Neural cell (in vitro differentiated cells): Measurements from ENCODE around the gene MGAT4C.

Source experiments
- CTCF ChIP-seq: fragments of 450-650 bp; IDR thresholded peaks from 2 replicates; pipeline ENCODE4 v1.5.1; 2014; ENCODE audit warnings: antibody characterized with exemption, mild to moderate bottlenecking, moderate library complexity; ENCODE audit not compliant: poor library complexity, severe bottlenecking
- EP300 ChIP-seq: fragments of 450-650 bp; conservative IDR thresholded peaks from 2 replicates; pipeline ENCODE4 v1.6.1; 2014; ENCODE audit warnings: antibody characterized with exemption, mild to moderate bottlenecking, moderate library complexity; ENCODE audit not compliant: poor library complexity, severe bottlenecking
- POLR2AphosphoS5 ChIP-seq: IDR thresholded peaks from 2 replicates; pipeline ENCODE4 v1.6.1; 2012
- RAD21 ChIP-seq: fragments of 450-650 bp; conservative IDR thresholded peaks from 2 replicates; pipeline ENCODE4 v1.6.1; 2014; ENCODE audit warnings: antibody characterized with exemption, mild to moderate bottlenecking, moderate library complexity

GRCh38 chr12:86145156-86145555 is 111.0 kb downstream of the MGAT4C start:
- TF ChIP-seq CTCF (no peak), POLR2AphosphoS5 (no peak), EP300 (no peak), RAD21 (no peak)
